AG10803 (cell line): ENCODE measurements around the gene WFDC10B.

Experiments
- DNase-seq: peaks from one replicate; pipeline ENCODE4 v3.0.0; 2010; ENCODE audit warnings: low read depth
- H3K4me3 ChIP-seq: 2 replicates; pipeline ENCODE4 v1.5.1; 2011; ENCODE audit warnings: mild to moderate bottlenecking, low read length, control low read depth
- CTCF ChIP-seq: conservative IDR thresholded peaks from 2 replicates; pipeline ENCODE4 v1.5.1; 2011; ENCODE audit warnings: mild to moderate bottlenecking, low read length, control low read depth, inconsistent platforms

The WFDC10B gene

GRCh38 chr20:45704969-45705637, at the start of gene WFDC10B:
Gene WFDC10B, minus strand, starts transcription at chr20:45705019. Its CDS starts 19,027 bp downstream, at chr20:45685992.
- H3K4me3 ChIP-seq, result no peak within 1 kb of the TSS
- no peak for TF ChIP-seq CTCF
- DNase-seq, result no peak

DNA sequence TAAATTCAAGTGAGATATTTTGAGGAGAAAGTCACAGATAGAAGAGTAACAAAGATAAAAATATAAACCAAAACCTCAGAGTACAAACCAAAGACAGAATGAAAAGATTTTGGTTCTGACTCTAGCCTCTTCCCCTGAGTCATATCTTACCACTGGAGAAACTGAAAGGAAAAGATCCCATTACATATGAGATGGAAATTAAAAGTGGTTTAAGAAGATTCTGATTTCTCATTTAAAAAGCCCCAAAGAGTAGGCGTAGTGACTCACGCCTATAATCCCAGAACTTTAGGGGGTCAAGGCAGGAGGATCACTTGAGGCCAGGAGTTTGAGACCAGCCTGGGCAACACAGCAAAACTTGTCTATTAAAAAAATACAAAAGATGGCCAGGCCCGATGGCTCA, 47.9 kb upstream of the WFDC10B start:
- no peak overlapping the region for H3K4me3 ChIP-seq
- DNase-seq, result no peak
- TF ChIP-seq CTCF, result no peak

GRCh38 chr20:45751721-45752120, 46.9 kb upstream of the WFDC10B start:
- H3K4me3 ChIP-seq, result no peak overlapping the region
- TF ChIP-seq CTCF, result no peak
- no peak for DNase-seq

GRCh38 chr20:45745015-45745414, 40.2 kb upstream of the WFDC10B start:
- H3K4me3 ChIP-seq, result no peak overlapping the region
- DNase-seq, result no peak
- TF ChIP-seq CTCF, result no peak

- DNase-seq, result no peak
- no peak for TF ChIP-seq CTCF
- H3K4me3 ChIP-seq, result no peak overlapping the region
Measured at GRCh38 chr20:45742596-45742995, 37.8 kb upstream of the WFDC10B start.

- no peak for DNase-seq
- no peak overlapping the region for H3K4me3 ChIP-seq
- no peak for TF ChIP-seq CTCF
Measured at GRCh38 chr20:45735988-45736387, 31.2 kb upstream of the WFDC10B start.

DNA sequence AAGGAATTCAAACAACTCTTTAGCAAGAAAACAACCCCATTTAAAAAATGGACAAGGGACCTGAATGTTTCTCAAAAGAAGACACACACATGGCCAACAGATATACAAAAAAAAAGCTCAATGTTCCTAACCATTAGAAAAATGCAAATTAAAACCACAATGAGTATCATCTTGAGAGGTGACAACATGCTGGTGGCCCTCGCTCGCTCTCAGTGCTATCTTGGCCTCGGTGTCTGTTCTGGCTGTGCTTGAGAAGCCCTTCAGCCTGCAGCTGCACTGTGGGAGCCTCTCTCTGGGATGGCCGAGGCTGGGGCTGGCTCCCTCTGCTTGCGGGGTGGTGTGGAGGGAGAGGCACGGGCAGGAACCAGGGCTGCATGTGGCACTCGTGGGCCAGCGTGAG, 30.7 kb upstream of the WFDC10B start:
- TF ChIP-seq CTCF, result no peak
- no peak for DNase-seq
- H3K4me3 ChIP-seq, result no peak overlapping the region
